ENCODE data around the gene ADSS1.

The ADSS1 gene

GRCh38 chr14:104770851-104771272 lies 46.8 kb downstream of the ADSS1 start:
- DNase-seq: no peak

- DNase-seq: no peak
Observed at GRCh38 chr14:104771374-104771773, 47.3 kb downstream of the ADSS1 start.

- DNase-seq: no peak
Observed at GRCh38 chr14:104771918-104772706, 48.1 kb downstream of the ADSS1 start.

GRCh38 chr14:104772707-104773504 lies 48.9 kb downstream of the ADSS1 start:
- DNase-seq: no peak

- no peak for DNase-seq
Observed at GRCh38 chr14:104773505-104774452, 49.8 kb downstream of the ADSS1 start.

GRCh38 chr14:104774453-104775072 lies 50.5 kb downstream of the ADSS1 start:
- no peak for DNase-seq

- no peak for DNase-seq
Observed at GRCh38 chr14:104775073-104775489, 51.1 kb downstream of the ADSS1 start.

GRCh38 chr14:104776481-104776880 lies 52.5 kb downstream of the ADSS1 start:
- DNase-seq: no peak

- DNase-seq: no peak
Observed at GRCh38 chr14:104776961-104777807, 53.2 kb downstream of the ADSS1 start.

GRCh38 chr14:104777808-104778249 lies 53.8 kb downstream of the ADSS1 start:
- DNase-seq: no peak

- no peak for DNase-seq
Observed at GRCh38 chr14:104778694-104779331, 54.8 kb downstream of the ADSS1 start.

- no peak for DNase-seq
Observed at GRCh38 chr14:104779776-104780512, 55.9 kb downstream of the ADSS1 start.

- DNase-seq: no peak
Observed at GRCh38 chr14:104780513-104781030, 56.5 kb downstream of the ADSS1 start.

GRCh38 chr14:104781271-104782077 lies 57.4 kb downstream of the ADSS1 start:
- DNase-seq: no peak

- DNase-seq: no peak
Observed at GRCh38 chr14:104782086-104782807, 58.2 kb downstream of the ADSS1 start.

GRCh38 chr14:104782808-104783139 lies 58.7 kb downstream of the ADSS1 start:
- DNase-seq: no peak

- DNase-seq: no peak
Observed at GRCh38 chr14:104783484-104784217, 59.6 kb downstream of the ADSS1 start.

- no peak for DNase-seq
Observed at GRCh38 chr14:104784218-104784568, 60.2 kb downstream of the ADSS1 start.
